A549 (cell line): ENCODE measurements around the gene DBNDD2.

ENCODE experiments used
- CEBPB ChIP-seq, 2 experiments: fragments of >200 bp in 1 of 2; sonication (Bioruptor Twin) in 1 of 2; formaldehyde crosslinking in 1 of 2; IDR thresholded peaks; 2 replicates each; pipeline ENCODE4 v1.6.1; 2012 to 2016
- CTCF ChIP-seq: fragments of >200 bp; sonication (Bioruptor Twin); formaldehyde crosslinking; IDR thresholded peaks from 3 replicates; pipeline ENCODE4 v1.5.1; 2016
- EHMT2 ChIP-seq: fragments of 200-600 bp; sonication (generic); IDR thresholded peaks from 2 replicates; pipeline ENCODE4 v1.6.1; 2016; ENCODE audit warnings: antibody characterized with exemption, low read depth, mild to moderate bottlenecking, moderate library complexity
- EP300 ChIP-seq, 2 experiments: fragments of >200 bp; sonication (Bioruptor Twin); formaldehyde crosslinking; IDR thresholded peaks; 2 replicates in 1 of 2; 3 replicates in 1 of 2; pipeline ENCODE4 v1.6.1; 2016 to 2017
- JUNB ChIP-seq: fragments of >200 bp; sonication (Bioruptor Twin); formaldehyde crosslinking; IDR thresholded peaks from 2 replicates; pipeline ENCODE4 v1.6.1; 2016
- KDM1A ChIP-seq: fragments of 200-600 bp; sonication (generic); IDR thresholded peaks from 2 replicates; pipeline ENCODE4 v1.6.1; 2016; ENCODE audit warnings: low read depth, mild to moderate bottlenecking
- MAX ChIP-seq: IDR thresholded peaks from 2 replicates; pipeline ENCODE4 v1.6.1; 2012
- NPAS2 ChIP-seq: fragments of 250-450 bp; sonication (Bioruptor Pico); IDR thresholded peaks from 2 replicates; pipeline ENCODE4 v1.8.0; 2022; ENCODE audit warnings: mild to moderate bottlenecking, moderate library complexity, borderline replicate concordance
- POLR2A ChIP-seq: IDR thresholded peaks from 2 replicates; pipeline ENCODE4 v1.6.1; 2012; ENCODE audit warnings: mild to moderate bottlenecking, low read length
- TF ChIP-seq, protein P1 (sequence below): fragments of 450-650 bp; IDR thresholded peaks from 2 replicates; pipeline ENCODE4 v1.6.1; 2014; ENCODE audit warnings: antibody characterized with exemption
- TF ChIP-seq, protein P2 (sequence below): fragments of 150-350 bp; IDR thresholded peaks from 2 replicates; pipeline ENCODE4 v1.6.1; 2014; ENCODE audit warnings: low read depth, mild to moderate bottlenecking, low read length
- TF ChIP-seq, protein P3 (sequence below): IDR thresholded peaks from 2 replicates; pipeline ENCODE4 v1.6.1; 2012; ENCODE audit warnings: low read depth, borderline replicate concordance

- TF ChIP-seq CTCF: no peak
- no peak for TF ChIP-seq POLR2A
- TF ChIP-seq, protein P1, sequence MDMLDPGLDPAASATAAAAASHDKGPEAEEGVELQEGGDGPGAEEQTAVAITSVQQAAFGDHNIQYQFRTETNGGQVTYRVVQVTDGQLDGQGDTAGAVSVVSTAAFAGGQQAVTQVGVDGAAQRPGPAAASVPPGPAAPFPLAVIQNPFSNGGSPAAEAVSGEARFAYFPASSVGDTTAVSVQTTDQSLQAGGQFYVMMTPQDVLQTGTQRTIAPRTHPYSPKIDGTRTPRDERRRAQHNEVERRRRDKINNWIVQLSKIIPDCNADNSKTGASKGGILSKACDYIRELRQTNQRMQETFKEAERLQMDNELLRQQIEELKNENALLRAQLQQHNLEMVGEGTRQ: no peak
- no peak for TF ChIP-seq CEBPB (IDR thresholded peaks at IDR 0.05)
- TF ChIP-seq, protein P2, sequence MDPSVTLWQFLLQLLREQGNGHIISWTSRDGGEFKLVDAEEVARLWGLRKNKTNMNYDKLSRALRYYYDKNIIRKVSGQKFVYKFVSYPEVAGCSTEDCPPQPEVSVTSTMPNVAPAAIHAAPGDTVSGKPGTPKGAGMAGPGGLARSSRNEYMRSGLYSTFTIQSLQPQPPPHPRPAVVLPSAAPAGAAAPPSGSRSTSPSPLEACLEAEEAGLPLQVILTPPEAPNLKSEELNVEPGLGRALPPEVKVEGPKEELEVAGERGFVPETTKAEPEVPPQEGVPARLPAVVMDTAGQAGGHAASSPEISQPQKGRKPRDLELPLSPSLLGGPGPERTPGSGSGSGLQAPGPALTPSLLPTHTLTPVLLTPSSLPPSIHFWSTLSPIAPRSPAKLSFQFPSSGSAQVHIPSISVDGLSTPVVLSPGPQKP: no peak
- no peak for TF ChIP-seq MAX
- no peak for TF ChIP-seq EP300 (IDR thresholded peaks at IDR 0.05)
- TF ChIP-seq, protein P3, sequence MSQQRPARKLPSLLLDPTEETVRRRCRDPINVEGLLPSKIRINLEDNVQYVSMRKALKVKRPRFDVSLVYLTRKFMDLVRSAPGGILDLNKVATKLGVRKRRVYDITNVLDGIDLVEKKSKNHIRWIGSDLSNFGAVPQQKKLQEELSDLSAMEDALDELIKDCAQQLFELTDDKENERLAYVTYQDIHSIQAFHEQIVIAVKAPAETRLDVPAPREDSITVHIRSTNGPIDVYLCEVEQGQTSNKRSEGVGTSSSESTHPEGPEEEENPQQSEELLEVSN: no peak
- no peak for TF ChIP-seq JUNB
- no peak for TF ChIP-seq KDM1A
- no peak for TF ChIP-seq EHMT2
- TF ChIP-seq NPAS2 (CRISPR knock-in tag): no peak
Measured at GRCh38 chr20:45370571-45371160, 37.4 kb upstream of the DBNDD2 start.
